Measurements from ENCODE around the gene SVEP1. TPM values are rescaled to one million over a fixed set of nuclear protein-coding genes. Genes with fewer than 3 reads are reported as not detected.

The SVEP1 gene
- total RNA-seq, 1 donor from 2014 or later, result 0.56 TPM

DNA sequence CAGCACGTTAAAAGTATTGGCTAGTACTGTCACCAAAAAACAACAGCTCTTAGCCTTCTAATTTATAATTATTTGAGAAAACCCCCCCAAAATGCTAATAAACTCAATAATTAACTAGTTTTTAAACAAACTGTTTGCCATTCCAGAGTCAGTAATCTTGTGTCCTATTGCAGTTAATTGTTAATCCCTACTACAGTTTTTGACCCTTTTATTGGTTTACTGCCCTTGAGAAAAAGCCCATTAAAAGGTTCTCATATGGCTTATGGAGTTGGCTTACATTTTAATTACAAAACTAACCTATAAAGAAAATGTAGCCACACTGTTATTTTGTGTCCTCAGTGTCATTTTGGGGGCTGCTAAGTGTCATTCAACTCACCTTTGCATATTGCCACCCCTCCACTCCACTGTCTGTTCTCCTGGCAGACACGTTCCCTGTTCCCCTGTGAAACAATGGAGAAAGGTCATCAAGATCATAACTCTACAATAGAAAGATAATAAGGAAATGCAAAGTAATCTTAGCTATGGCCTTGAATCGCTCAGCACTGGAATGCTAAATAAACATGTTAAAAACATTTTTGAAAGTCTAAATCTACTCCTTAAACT is 190.3 kb downstream of the SVEP1 start:
- Mint-ChIP-seq H3K9me3 (peaks cover 4% of the 10 kb centered on the region), H3K27ac (no peak overlapping the region), H3K4me3 (no peak overlapping the region), H3K27me3 (ENCODE audit: insufficient read depth, low read depth) (no peaks in the 10 kb centered on the region), H3K36me3 (peaks cover 1% of the 10 kb centered on the region), H3K4me1 (no peaks in the 10 kb centered on the region)
- H3K36me3 ChIP-seq, result no peaks in the 10 kb centered on the region
- H3K79me2 ChIP-seq (ENCODE audit: low read depth), result no peaks in the 10 kb centered on the region
- no peak overlapping the region for H3K4me3 ChIP-seq
- H3K4me1 ChIP-seq, result no peaks in the 10 kb centered on the region
- H3K27ac ChIP-seq, result no peak overlapping the region
- H4K20me1 ChIP-seq (ENCODE audit: low read depth), result no peaks in the 10 kb centered on the region
- no peak for DNase-seq (ENCODE audit: low spot score)
- H3K27me3 ChIP-seq, result no peaks in the 10 kb centered on the region
- no peak overlapping the region for H3K9ac ChIP-seq
- no peaks in the 10 kb centered on the region for H3F3A ChIP-seq (ENCODE audit: low read depth)
- no peak overlapping the region for H3K4me2 ChIP-seq
- no peaks in the 10 kb centered on the region for H3K9me3 ChIP-seq (ENCODE audit: low read depth)
- H2AFZ ChIP-seq (replicated peaks), result no peak overlapping the region
- TF ChIP-seq, protein P1, sequence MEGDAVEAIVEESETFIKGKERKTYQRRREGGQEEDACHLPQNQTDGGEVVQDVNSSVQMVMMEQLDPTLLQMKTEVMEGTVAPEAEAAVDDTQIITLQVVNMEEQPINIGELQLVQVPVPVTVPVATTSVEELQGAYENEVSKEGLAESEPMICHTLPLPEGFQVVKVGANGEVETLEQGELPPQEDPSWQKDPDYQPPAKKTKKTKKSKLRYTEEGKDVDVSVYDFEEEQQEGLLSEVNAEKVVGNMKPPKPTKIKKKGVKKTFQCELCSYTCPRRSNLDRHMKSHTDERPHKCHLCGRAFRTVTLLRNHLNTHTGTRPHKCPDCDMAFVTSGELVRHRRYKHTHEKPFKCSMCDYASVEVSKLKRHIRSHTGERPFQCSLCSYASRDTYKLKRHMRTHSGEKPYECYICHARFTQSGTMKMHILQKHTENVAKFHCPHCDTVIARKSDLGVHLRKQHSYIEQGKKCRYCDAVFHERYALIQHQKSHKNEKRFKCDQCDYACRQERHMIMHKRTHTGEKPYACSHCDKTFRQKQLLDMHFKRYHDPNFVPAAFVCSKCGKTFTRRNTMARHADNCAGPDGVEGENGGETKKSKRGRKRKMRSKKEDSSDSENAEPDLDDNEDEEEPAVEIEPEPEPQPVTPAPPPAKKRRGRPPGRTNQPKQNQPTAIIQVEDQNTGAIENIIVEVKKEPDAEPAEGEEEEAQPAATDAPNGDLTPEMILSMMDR (IDR thresholded peaks at IDR 0.05), result no peak
- TF ChIP-seq EZH2phosphoT487 (IDR thresholded peaks at IDR 0.05), result no peak
- TF ChIP-seq EZH2 (IDR thresholded peaks at IDR 0.05), result no peak

DNA sequence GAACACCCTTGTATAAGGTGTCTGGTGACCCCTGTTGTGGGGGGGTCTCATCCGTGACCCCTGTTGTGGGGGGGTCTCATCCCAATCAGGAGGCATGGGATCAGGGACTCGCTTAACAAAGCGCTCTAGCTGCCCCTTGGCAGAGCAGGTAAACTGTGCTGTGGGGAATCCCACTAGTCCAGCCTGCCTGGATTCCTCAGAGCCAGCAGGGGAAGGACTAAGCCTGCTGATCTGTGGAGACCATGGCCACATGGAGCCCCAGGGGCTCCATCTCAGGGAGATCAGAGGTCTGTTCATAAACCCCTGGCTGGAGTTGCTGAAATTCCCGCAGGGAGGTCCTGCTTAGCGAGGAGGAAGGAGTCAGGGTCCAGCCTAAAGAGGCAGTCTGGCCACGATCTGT is 196.1 kb downstream of the SVEP1 start:
- TF ChIP-seq EZH2phosphoT487 (IDR thresholded peaks at IDR 0.05) (no peak), EZH2 (IDR thresholded peaks at IDR 0.05) (no peak)
- TF ChIP-seq, protein P1 (IDR thresholded peaks at IDR 0.05), result no peak
- no peaks in the 10 kb centered on the region for H3K9me3 ChIP-seq (ENCODE audit: low read depth)
- H3K4me1 Mint-ChIP-seq, result no peaks in the 10 kb centered on the region

DNA sequence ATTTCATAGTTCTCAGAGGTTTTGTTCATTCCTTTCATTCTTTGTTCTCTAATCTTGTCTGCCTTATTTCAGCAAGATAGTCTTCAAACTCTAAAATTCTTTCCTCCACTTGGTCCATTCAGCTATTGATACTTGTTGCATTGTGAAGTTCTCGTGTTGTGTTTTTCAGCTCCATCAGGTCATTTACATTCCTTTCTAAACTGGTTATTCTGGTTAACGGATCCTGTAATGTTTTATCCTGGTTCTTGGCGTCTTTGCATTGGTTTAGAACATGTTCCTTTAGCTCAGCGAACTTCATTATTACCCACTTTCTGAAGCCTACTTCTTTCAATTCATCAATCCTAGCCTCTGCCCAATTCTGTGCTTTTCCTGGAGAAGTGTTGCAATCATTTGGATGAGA is 196.8 kb downstream of the SVEP1 start:
- Histone ChIP-seq H3K27ac (no peak overlapping the region), H4K20me1 (ENCODE audit: low read depth) (no peaks in the 10 kb centered on the region), H2AFZ (replicated peaks) (no peak overlapping the region), H3K27me3 (no peaks in the 10 kb centered on the region), H3K79me2 (ENCODE audit: low read depth) (no peaks in the 10 kb centered on the region), H3K9me3 (ENCODE audit: low read depth) (no peaks in the 10 kb centered on the region), H3F3A (ENCODE audit: low read depth) (no peaks in the 10 kb centered on the region), H3K4me2 (no peak overlapping the region), H3K4me1 (no peaks in the 10 kb centered on the region), H3K4me3 (no peak overlapping the region), H3K9ac (no peak overlapping the region), H3K36me3 (no peaks in the 10 kb centered on the region)
- H3K36me3 Mint-ChIP-seq, result no peaks in the 10 kb centered on the region
- H3K4me3 Mint-ChIP-seq, result no peak overlapping the region
- H3K27ac Mint-ChIP-seq, result no peak overlapping the region
- DNase-seq (ENCODE audit: low spot score), result no peak
- H3K9me3 Mint-ChIP-seq, result no peaks in the 10 kb centered on the region
- TF ChIP-seq, protein P1 (IDR thresholded peaks at IDR 0.05), result no peak
- peaks cover 3% of the 10 kb centered on the region for H3K27me3 Mint-ChIP-seq (ENCODE audit: insufficient read depth, low read depth)
- H3K4me1 Mint-ChIP-seq, result no peaks in the 10 kb centered on the region

More for the DNA sequence above, 196.1 kb downstream of the SVEP1 start:
- no peak for DNase-seq (ENCODE audit: low spot score)
- Histone ChIP-seq H3K36me3 (no peaks in the 10 kb centered on the region), H3K4me1 (no peaks in the 10 kb centered on the region), H3F3A (ENCODE audit: low read depth) (no peaks in the 10 kb centered on the region), H3K4me3 (no peak overlapping the region), H3K79me2 (ENCODE audit: low read depth) (no peaks in the 10 kb centered on the region), H4K20me1 (ENCODE audit: low read depth) (no peaks in the 10 kb centered on the region), H2AFZ (replicated peaks) (no peak overlapping the region), H3K27ac (no peak overlapping the region), H3K27me3 (no peaks in the 10 kb centered on the region), H3K4me2 (no peak overlapping the region), H3K9ac (no peak overlapping the region)
- Mint-ChIP-seq H3K4me3 (no peak overlapping the region), H3K9me3 (no peaks in the 10 kb centered on the region), H3K27me3 (ENCODE audit: insufficient read depth, low read depth) (peaks cover 3% of the 10 kb centered on the region), H3K36me3 (no peaks in the 10 kb centered on the region), H3K27ac (no peak overlapping the region)

Measured in neural progenitor cell (in vitro differentiated cells).